Astrocyte (in vitro differentiated cells and primary cell): Measurements from ENCODE around the gene UBALD1.

Source experiments
- EZH2 ChIP-seq: IDR thresholded peaks from 2 replicates; pipeline ENCODE4 v1.6.1; 2012; ENCODE audit warnings: mild to moderate bottlenecking, low read length, inconsistent platforms; ENCODE audit not compliant: insufficient read depth
- TF ChIP-seq, protein P1 (sequence below): IDR thresholded peaks from 2 replicates; pipeline ENCODE4 v1.5.1; 2011; ENCODE audit warnings: low read depth, mild to moderate bottlenecking, inconsistent platforms, low read length, moderate library complexity; ENCODE audit not compliant: insufficient read depth

DNA sequence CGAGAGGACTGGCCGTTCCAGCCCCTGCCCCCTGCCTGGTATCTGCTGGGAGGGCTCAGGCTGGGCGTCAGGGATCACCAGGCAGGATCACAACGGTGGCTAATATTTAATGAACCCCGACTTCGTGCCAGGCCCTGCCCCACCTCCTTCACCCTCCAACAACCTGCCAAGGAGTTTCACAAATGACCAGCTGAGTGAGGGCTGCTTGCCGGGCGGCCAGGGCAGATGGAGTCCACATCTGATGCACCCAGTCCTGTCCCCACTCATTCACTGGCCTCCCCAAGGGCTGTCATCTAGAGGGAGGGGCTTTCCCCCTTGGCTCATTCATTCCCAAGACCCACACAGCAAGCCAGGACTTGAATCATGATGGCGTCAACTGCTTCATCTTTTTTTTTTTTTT, 17.5 kb downstream of the UBALD1 start:
- TF ChIP-seq, protein P1, sequence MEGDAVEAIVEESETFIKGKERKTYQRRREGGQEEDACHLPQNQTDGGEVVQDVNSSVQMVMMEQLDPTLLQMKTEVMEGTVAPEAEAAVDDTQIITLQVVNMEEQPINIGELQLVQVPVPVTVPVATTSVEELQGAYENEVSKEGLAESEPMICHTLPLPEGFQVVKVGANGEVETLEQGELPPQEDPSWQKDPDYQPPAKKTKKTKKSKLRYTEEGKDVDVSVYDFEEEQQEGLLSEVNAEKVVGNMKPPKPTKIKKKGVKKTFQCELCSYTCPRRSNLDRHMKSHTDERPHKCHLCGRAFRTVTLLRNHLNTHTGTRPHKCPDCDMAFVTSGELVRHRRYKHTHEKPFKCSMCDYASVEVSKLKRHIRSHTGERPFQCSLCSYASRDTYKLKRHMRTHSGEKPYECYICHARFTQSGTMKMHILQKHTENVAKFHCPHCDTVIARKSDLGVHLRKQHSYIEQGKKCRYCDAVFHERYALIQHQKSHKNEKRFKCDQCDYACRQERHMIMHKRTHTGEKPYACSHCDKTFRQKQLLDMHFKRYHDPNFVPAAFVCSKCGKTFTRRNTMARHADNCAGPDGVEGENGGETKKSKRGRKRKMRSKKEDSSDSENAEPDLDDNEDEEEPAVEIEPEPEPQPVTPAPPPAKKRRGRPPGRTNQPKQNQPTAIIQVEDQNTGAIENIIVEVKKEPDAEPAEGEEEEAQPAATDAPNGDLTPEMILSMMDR = no peak
- no peak for TF ChIP-seq EZH2
